Raji (cell line): ENCODE results near the gene TCF19.

Experiments
- POLR2A ChIP-seq: IDR thresholded peaks from 2 replicates; pipeline ENCODE4 v1.6.1; 2011; ENCODE audit warnings: low read depth, low read length, control low read depth; ENCODE audit not compliant: insufficient read depth

TCF19 gene

DNA sequence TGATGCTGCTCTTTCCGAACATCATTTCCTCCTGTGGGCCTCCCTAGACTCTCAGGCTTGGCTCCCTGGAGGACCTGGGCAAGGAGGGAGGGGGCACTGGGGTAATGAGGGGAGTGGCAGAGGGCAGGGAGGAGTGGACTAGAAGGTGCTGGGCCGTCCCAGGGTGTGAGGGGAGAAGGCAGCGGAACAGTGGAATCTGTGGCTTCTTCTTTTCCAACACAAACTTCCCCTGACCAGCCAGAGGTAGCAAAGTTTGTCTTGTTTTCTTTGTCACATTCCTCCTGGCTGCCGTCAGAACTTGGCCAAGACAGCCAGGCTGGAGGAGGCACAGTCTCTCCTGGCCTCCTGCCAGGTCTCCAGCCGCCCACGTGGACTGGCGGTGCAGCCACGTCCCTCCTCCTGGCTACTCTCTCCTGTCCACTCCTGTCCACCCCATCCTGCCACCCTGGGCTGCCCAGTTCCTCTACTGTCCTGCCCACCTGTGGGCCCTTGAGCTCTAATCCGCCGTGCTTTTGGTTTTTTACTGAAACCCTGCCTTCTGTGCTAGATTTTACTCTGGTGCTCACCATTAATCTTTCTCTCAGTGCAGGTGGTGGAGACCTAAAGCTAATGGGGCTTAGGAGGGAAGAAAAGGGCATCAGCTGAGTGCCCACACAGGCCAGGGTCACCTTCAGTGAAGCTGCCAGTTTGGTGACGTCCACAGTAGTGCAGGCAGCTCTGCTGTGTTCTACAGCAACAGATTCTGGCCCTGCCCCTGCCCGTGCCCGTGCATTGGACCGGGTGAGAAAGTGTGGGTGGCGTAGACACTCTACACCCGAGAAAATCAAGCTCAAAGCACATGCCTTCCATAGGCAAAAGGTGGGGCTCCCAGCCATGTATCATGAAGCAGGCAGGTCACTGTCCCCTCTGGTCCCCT is 35.3 kb upstream of the TCF19 start:
- TF ChIP-seq POLR2A: no peak

DNA sequence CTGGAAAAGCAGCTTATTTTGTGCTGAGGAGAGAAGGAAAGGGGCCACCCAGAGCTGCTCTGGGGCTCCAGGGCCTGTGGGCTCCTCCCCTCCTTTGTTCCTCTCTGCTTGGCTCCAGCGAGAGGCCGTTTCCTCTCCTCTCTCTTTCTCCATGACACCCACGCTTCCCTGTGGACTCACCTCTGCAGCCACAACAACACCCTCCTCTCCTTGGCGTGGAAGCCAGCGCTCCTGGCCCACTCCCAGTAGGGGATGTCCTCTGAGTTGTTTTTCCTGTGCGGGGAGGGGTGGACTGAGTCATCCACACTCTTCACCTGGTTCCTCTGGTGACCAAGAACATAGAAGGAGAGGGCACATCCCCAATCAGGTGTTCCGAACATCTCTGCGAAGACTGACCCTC is 33.2 kb upstream of the TCF19 start:
- TF ChIP-seq POLR2A: no peak

DNA sequence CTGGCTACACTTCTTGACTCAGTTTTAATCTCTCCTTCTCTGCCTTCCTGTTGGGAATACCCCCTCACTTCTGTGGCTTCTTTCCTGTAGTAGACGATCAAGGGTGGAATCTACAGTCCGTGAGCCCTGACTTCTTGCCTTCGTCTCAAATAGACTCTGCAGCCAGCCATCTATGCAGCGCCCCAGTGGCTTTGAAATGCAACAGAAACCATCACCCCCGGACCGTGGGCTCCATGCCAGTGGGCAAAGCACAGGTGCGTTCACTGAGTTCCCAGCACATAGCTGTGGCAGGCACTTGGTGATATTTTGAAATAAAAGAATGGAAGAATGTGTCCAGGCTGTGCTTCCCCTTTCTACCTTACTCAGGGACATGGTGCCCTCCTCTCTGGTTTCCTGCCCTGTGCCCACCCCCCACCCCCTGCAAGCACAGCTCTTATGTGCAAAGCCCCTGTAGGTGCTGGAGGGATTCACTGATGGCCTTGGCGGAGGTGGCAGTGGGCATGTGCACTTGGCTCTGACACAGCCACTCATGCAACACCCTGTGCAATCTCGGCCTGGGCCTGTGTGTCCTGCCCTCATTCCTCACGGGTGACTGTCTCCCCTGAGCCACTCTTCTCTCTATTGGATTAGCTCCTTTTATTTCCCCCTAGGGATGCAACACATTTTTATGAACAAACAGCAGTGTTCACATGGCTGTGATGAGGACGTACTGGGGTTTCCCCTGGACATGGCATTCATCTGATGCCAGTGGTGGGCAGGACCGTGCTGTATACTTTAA is 32.6 kb upstream of the TCF19 start:
- TF ChIP-seq POLR2A: no peak

GRCh38 chr6:31126396-31127175 is 31.8 kb upstream of the TCF19 start:
- TF ChIP-seq POLR2A: no peak

DNA sequence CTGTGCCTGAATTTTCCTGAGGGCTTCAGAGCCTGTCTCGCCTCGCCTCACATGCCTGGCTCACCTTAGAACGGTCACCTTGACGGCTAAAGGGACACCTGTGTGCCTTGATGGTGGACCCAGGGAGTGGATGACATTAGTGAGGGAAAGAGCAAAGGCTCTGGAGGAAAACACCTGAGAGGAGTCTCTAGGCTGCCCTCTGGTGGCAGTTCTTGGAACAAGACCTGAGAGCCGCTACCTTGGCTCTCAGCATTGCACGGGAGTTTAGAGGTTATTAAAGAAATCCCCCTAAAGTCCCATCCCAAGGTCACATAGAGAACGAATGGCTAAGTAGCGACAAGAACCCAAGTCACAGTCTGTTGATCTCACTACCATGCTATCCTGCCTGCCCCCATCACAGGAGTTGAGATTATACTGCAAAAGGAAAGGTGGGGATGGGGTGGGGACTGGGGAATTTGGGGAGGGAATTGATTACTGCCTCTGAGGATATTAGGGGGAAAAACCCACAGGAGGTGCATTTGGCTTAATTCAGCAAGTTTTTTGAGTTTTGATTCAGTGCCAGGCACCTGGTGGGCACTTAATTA is 30.2 kb upstream of the TCF19 start:
- no peak for TF ChIP-seq POLR2A

DNA sequence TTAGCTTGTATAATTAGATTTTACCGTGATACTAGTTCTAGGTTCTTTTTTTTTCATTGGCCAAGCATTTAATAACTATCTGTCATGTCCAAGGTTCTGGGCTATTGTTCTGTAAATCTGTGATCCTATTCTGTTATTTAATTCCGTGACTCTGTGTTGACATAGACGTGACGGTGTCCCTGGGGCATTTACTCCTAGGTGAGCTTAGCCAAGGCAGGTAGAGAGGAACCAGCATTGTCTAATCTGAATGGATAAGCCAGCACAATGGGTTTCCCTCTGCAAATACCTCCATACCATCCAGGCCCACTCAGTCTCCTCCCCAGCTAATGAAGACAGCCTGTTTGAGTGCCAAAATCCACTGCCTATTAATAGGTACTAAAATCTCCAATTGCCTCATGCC is 29.3 kb upstream of the TCF19 start:
- no peak for TF ChIP-seq POLR2A

- no peak for TF ChIP-seq POLR2A
Observed at GRCh38 chr6:31130751-31131150, 27.6 kb upstream of the TCF19 start.

GRCh38 chr6:31131595-31131994 is 26.8 kb upstream of the TCF19 start:
- TF ChIP-seq POLR2A: no peak

DNA sequence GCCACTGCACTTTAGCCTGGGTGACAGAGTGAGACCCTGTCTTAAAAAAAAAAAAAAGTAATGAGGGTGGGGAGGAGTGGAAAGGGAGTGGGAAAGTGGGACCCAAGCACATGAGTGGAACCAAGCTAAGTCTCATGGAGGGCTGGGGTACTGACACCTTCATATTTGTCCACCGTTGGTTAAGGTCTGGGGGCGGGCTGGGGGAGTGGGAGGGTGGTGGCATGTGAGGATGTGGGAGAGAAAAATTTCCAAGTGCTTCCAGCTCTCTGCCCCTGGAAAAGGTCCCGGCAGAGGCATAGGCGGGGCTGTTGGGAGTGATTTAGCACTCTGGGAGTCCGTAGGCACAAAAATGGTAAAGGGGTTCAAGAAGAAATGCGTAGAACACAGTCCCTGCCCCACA is 25.6 kb upstream of the TCF19 start:
- no peak for TF ChIP-seq POLR2A

DNA sequence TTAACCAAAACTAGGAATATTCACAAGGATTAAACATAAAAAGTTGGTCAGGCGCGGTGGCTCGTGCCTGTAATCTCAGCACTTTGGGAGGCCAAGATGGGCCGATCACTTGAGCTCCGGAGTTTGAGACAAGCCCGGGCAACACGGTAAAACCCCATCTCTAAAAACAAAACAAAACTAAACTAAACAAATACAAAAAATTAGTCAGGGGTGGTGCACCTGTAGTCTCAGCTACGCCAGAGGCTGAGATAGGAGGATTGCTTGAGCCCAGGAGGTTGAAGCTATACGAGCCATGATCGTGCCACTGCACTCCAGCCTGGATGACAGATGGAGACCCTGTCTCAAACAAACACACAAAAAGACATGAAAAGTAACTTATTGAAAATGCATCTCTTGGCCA is 22.7 kb upstream of the TCF19 start:
- no peak for TF ChIP-seq POLR2A

- no peak for TF ChIP-seq POLR2A
Observed at GRCh38 chr6:31138982-31139381, 19.4 kb upstream of the TCF19 start, which contains the start of gene PSORS1C2. Gene PSORS1C2, minus strand, starts transcription at chr6:31139066. Its CDS starts 40 bp downstream, at chr6:31139026.

- TF ChIP-seq POLR2A: no peak
Observed at GRCh38 chr6:31139599-31139998, 18.8 kb upstream of the TCF19 start.

- no peak for TF ChIP-seq POLR2A
Observed at GRCh38 chr6:31140643-31141042, 17.7 kb upstream of the TCF19 start.

DNA sequence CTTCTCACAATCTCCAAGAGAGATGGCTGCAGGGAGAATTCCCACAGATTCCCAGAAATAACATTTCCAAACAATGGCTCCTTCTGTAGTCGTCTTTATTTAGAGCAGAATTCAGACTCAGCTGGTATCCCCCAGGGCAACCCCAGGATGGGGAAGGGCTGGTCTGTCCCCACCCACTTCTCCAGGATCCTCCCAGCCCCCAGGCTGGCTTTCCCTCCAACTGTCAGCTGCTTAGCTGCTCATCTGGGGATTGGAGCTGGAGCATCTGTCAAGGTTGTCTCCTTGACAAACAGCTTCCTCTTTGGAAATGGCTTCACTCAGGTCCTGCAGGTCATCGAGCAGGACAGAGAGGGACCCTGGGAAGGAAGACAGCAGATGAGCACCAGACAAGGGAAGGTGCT is 16.0 kb upstream of the TCF19 start:
- TF ChIP-seq POLR2A: no peak

GRCh38 chr6:31143148-31143547 is 15.2 kb upstream of the TCF19 start:
- no peak for TF ChIP-seq POLR2A
